GM21447 (cell line): ENCODE results near the gene TAS2R41.
"Not testable (repeated sequence)": the region's sequence is repeated elsewhere in the genome, so short reads cannot be mapped to it uniquely, and the experiment has no call there.

Experiments
- ATAC-seq: cut with Tn5 transposase; IDR thresholded peaks from one replicate; pipeline ENCODE4 v1.9.1; 2021; ENCODE audit not compliant: unreplicated experiment

TAS2R41 gene

DNA sequence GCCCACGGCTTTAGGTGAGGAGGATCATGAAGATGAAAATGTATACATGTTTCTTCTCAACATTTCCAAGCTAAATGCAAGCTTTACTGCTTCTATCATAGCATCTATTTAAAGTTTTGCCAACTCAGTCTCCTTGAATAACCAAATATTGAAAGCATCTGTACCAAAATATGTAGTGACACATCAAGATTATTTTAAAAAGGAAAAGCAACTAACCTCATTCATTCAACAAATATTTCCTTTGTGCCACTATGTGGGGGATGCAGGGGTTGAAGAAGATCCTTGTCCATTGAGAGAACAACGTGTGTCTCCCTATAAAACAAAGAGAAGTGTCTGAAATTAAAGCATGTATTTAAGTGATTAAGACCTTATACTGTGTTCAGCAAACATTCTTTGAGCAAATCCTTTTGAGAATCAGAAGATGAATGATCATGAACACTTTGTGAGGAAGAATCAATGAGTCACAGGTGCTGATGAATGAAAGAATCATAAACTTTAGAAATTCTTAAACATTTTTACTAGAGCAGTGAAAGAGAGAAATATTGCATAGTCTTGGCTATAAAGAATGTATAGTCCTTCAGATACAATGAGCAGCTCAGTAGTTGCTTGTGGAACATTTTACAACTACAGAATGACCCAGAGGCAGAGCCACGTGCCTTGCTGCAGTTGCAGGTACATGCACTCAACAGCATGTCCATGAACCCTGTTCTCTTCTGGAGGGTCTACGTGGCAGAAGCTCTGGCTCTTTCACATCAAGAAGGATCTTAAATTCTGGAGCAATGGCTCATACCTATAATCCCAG, 20.5 kb upstream of the TAS2R41 start:
- no peak for ATAC-seq

GRCh38 chr7:143458263-143458662, 19.4 kb upstream of the TAS2R41 start:
- ATAC-seq: no peak

GRCh38 chr7:143458681-143459080, 19.0 kb upstream of the TAS2R41 start:
- no peak for ATAC-seq

- ATAC-seq: no peak
Measured at GRCh38 chr7:143459359-143459758, 18.3 kb upstream of the TAS2R41 start.

- ATAC-seq: no peak
Measured at GRCh38 chr7:143460271-143460979, 17.2 kb upstream of the TAS2R41 start.

- ATAC-seq: no peak
Measured at GRCh38 chr7:143462045-143462444, 15.6 kb upstream of the TAS2R41 start.

DNA sequence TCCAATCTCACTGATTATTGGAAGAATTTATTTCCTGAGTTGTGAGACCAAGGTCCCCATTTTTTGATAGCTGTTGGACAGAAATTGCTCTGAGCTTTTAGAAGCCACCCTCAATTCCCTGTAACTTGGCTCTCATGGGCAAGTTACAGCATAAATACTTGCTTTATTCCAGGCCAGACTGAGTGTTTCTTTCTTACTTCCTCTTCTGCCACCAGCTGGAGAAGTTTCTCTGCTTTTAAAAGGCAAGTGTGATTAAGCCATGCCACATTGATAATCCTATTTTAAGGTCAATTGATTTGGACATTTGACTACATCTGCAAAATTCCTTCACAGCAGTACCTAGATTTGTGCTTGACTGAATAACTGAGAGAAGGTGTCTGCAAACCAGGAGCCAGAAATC, 14.1 kb upstream of the TAS2R41 start:
- ATAC-seq: no peak

DNA sequence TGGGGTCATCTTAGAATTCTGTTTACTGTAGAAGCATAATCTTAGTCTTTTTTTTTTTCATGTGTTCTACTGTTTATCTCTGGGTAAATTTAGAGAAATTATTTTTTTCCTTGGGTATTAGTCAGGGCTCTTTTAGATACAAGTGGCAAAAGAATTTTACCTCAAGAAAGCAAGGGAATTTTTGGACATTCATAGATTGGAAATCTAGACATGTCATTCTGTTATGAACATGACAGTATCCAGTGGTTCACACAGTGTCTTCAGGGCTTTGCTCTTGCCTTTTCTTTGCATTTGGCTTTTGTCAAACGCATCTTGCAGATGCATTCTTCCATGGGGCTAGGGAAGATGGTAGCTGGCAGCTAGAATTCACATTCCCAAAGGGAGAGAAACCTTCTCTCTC, 13.7 kb upstream of the TAS2R41 start:
- ATAC-seq: no peak

DNA sequence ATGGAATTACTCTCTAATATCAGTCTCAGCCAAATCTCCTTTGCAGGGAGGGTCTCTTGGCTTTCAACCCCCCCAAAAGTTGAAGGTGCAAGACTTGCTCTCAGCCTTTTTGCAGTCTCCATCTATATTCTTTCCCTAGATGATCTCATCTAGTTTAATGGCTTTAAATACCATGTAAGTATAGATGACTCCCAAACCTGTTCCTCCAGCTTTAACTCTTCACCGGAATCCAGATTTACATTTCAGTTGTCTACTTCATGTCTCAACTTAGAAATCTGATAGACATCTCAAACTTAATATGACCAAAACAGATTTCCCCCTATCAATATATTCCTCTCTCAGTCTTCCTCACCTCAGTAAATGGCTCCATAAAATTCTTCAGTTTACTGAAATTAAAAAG, 9.9 kb upstream of the TAS2R41 start:
- no peak for ATAC-seq

DNA sequence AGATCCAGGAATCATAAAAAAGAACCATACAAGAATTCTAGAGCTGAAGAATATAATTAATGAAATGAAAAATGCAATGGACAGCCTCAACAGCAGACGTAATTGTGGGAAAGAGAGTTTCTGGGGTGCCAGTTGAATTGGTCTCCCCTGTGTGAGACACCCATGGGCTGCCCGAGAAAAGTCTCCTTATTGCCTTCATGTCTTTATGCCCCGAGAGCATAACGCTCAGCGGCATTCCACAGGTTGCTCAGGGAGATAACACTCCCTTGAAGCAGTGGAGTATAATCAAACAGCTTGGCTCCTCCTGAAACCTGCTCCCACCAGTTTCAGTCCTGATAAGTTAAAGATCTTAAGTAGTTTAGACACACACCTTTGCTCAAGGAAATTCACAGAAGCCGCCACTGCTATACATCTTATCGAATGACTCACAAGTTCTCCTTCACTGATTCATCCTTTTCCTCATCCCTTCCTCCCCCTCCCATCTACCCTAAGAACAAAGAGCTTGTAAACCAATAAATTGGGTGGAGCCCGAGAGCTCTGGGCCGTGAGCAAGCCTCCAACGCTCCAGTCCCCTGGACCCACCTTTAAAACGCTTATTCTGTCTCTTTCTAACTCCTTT, 5.5 kb upstream of the TAS2R41 start:
- ATAC-seq: not testable (repeated sequence)

- no peak for ATAC-seq
Measured at GRCh38 chr7:143479055-143479766, 1.5 kb downstream of the TAS2R41 start.

- no peak for ATAC-seq
Measured at GRCh38 chr7:143480501-143480900, 2.8 kb downstream of the TAS2R41 start.

- no peak for ATAC-seq
Measured at GRCh38 chr7:143484119-143484518, 6.4 kb downstream of the TAS2R41 start.

DNA sequence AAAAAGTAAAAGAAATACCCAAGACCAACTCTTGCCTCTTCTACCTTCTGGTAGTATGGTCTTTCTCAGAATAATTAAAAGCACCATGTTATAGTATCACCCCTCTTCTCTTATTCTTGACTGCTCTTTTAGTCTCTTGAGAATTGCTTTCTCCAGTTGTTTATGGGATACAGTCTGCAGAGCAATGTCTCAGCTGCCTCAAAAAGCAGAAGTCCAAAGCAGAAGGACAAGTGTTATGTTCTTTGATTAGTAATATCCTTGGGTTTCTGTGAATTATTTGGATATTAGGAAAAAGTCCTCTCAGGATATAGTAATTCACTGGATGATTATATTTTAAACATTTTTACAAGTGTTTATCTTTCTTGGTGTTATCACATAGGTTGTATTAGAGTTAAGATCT, 7.4 kb downstream of the TAS2R41 start:
- no peak for ATAC-seq

- ATAC-seq: no peak
Measured at GRCh38 chr7:143485500-143485899, 7.8 kb downstream of the TAS2R41 start.

DNA sequence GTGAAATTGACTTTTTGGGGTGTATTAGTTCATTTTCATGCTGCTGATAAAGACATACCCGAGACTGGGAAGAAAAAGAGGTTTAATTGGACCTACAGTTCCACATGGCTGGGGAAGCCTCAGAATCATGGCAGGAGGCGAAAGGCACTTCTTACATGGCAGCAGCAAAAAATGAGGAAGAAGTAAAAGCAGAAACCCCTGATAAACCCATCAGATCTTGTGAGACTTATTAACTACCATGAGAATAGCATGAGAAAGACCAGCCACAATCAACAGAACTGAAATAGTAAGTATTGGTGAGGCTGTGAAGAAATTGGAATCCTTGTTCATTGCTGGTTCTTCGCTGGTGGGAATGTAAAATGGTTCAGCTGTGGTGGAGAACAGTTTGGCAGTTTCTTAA, 8.6 kb downstream of the TAS2R41 start:
- not testable (repeated sequence) for ATAC-seq

GRCh38 chr7:143487061-143487460, 9.4 kb downstream of the TAS2R41 start:
- ATAC-seq: no peak

GRCh38 chr7:143487566-143487965, 9.9 kb downstream of the TAS2R41 start:
- ATAC-seq: no peak

DNA sequence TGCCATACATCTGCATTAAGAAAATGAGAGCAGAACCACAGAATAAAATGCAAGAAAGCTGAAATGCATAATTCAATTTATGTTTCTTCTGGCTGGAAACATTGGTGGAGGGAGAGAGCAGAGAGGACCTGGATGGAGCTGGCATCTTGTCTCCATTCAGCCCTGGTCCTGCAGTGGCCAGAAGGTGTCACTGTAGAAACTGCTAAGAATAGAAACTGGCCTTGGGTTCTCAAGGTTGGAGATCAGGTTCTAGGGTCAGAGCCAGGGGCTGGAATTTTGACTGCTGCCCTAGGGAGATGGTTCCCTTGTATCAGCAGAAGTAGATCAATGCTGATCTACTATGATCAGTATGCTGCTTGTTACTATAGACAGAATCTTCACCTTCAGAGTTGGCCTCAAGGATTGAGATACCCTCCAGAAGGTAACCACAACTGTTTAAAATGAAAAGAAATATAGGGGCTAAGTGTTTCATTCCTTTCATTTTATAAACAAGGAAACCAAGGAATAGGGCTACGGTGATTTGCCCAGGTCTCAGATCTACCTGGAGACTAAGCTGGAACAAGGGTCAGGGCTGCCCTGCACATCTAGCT, 13.1 kb downstream of the TAS2R41 start:
- no peak for ATAC-seq

DNA sequence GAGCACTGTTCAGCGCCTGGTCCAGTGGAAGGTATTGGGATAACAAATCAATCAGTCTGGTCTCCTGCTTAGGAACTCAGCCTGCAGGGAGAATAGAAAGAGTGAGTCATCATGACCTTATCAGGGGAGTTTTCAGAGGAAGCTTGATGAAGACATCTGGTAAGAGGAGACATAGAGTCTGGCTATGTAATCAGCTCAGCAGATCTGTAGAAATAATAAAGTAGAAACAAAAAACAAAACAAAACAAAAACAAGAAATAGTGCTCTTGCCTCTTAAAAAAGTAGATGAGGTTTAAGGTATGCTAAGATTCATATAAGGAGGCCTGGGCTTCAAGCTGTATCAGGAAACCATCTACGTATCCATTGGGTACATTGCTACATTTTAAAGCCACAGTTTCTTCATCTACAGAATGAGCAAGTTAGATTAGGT, 14.4 kb downstream of the TAS2R41 start:
- peak; percentile 54 for ATAC-seq
